GM23248 (cell line): Measurements from ENCODE around the gene GRAP2. TPM values are rescaled to one million over a fixed set of nuclear protein-coding genes. Genes with fewer than 3 reads are reported as not detected.
"Not testable (repeated sequence)": the region's sequence is repeated elsewhere in the genome, so short reads cannot be mapped to it uniquely, and the experiment has no call there.

ENCODE experiments used
- DNase-seq: peaks from one replicate; pipeline ENCODE4 v3.0.0-alpha.2; 2015
- H2AFZ ChIP-seq: fragments of 200-600 bp; sonication (generic); 2 replicates; pipeline ENCODE4 v1.6.1; 2016; ENCODE audit warnings: antibody characterized with exemption
- H3F3A ChIP-seq: fragments of 200-600 bp; sonication (generic); 2 replicates; pipeline ENCODE4 v1.6.1; 2016; ENCODE audit warnings: mild to moderate bottlenecking, antibody characterized with exemption, mixed run types; ENCODE audit not compliant: insufficient read depth
- H3K27ac ChIP-seq: fragments of 200-600 bp; sonication (generic); 2 replicates; pipeline ENCODE4 v1.5.1; 2016; ENCODE audit warnings: mild to moderate bottlenecking
- H3K27me3 ChIP-seq: fragments of 200-600 bp; sonication (generic); replicated peaks from 2 replicates; pipeline ENCODE4 v1.6.1; 2016; ENCODE audit warnings: mild to moderate bottlenecking; ENCODE audit not compliant: insufficient read depth
- H3K36me3 ChIP-seq: fragments of 200-600 bp; sonication (generic); 2 replicates; pipeline ENCODE4 v1.6.1; 2016; ENCODE audit warnings: low read depth, mild to moderate bottlenecking
- H3K4me1 ChIP-seq: fragments of 200-600 bp; sonication (generic); 2 replicates; pipeline ENCODE4 v1.6.1; 2016; ENCODE audit warnings: mild to moderate bottlenecking; ENCODE audit not compliant: insufficient read depth
- H3K4me2 ChIP-seq: fragments of 200-600 bp; sonication (generic); one replicate; pipeline ENCODE4 v1.6.1; 2016; ENCODE audit warnings: mild to moderate bottlenecking; ENCODE audit not compliant: unreplicated experiment
- H3K4me3 ChIP-seq: fragments of 200-600 bp; sonication (generic); 2 replicates; pipeline ENCODE4 v1.5.1; 2016; ENCODE audit warnings: mild to moderate bottlenecking
- H3K79me2 ChIP-seq: fragments of 200-600 bp; sonication (generic); 2 replicates; pipeline ENCODE4 v1.6.1; 2016; ENCODE audit warnings: mild to moderate bottlenecking; ENCODE audit not compliant: insufficient read depth
- H3K9ac ChIP-seq: fragments of 200-600 bp; sonication (generic); 2 replicates; pipeline ENCODE4 v1.6.1; 2016; ENCODE audit warnings: mild to moderate bottlenecking
- H3K9me2 ChIP-seq: fragments of 200-600 bp; sonication (generic); 2 replicates; pipeline ENCODE4 v1.6.1; 2016; ENCODE audit warnings: mixed run types, mild to moderate bottlenecking, moderate library complexity; ENCODE audit not compliant: insufficient read depth
- H3K9me3 ChIP-seq: fragments of 200-600 bp; sonication (generic); one replicate; pipeline ENCODE4 v1.6.1; 2017; ENCODE audit warnings: low read depth
- H4K20me1 ChIP-seq: fragments of 200-600 bp; sonication (generic); 2 replicates; pipeline ENCODE4 v1.6.0; 2016; ENCODE audit not compliant: insufficient read depth
- EZH2 ChIP-seq: fragments of 200-600 bp; sonication (generic); IDR thresholded peaks from 2 replicates; pipeline ENCODE4 v1.6.1; 2018; ENCODE audit warnings: antibody characterized with exemption, mild to moderate bottlenecking; ENCODE audit not compliant: insufficient read depth, poor library complexity, severe bottlenecking
- EZH2phosphoT487 ChIP-seq: fragments of 200-600 bp; sonication (generic); IDR thresholded peaks from 2 replicates; pipeline ENCODE4 v1.6.1; 2018; ENCODE audit warnings: antibody characterized with exemption, moderate library complexity, mild to moderate bottlenecking, low read depth; ENCODE audit not compliant: insufficient read depth
- WGBS, 2 experiments: methylation state at CpG; one replicate each; pipeline ENCODE4 v1.1.6; 2015 to 2017; ENCODE audit warnings: low lambda C conversion rate in 2 of 2, low coverage in 1 of 2; ENCODE audit errors: missing lambda C conversion rate in 2 of 2; 5-methylcytosine and 5-hydroxymethylcytosine counted together
- in situ Hi-C: fragments of 300-500 bp; cut with MboI; formaldehyde crosslinking; loops from 2 replicates; pipeline ENCODE4 v1.15.0; 2020
- polyA plus RNA-seq: library from polyadenylated mRNA; unstranded; fragments of >200 nt; fragmentation: Nextera tagmentation; extraction: Ambion mirVana; gene quantifications from 2 replicates; pipeline ENCODE4 v1.2.1, GENCODE V29; 2016
- total RNA-seq: library from RNA; depleted of rRNA; stranded (reverse); fragments of >200 nt; shearing (Covaris generic); gene quantifications from 2 replicates; pipeline ENCODE4 v1.2.3, GENCODE V29; 2014

GRAP2 gene
- total and polyA plus RNA-seq, 2 experiments from 2014 or later = not detected

DNA sequence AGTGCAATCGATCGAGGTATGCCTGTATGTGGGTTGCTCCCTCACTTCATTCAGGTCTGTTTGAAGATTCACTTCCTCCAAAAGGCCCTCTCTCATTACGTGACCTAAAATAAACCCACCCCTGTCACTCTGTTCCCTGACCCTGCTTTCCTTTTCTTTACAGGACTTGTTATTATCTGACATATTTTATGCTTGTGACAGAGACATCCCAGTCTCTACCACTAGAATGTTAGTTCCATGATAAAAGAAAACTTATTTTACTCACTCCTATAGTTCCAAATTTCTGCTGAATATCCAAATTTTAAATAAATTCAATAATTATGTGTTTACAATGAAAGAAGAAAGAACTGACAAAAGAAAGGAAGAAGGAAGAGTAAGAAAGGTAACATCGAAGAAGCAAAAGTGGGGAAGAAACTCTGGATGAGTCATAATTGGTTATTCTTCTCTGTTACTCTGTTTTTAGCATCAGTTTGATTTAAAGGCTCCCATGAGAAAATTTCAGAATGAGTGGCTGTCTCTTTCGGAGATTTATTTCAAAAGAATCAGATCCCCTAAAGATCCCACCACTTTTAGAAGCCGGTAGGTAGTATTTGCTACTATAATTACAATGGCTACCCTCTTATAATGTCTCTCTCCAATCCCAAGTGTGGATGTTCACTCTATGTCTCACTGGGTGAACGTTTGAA lies 40.8 kb upstream of the GRAP2 start:
- H3K4me3 ChIP-seq = no peak overlapping the region
- H3K9me2 ChIP-seq = no peaks in the 10 kb centered on the region
- no peak overlapping the region for H3K4me2 ChIP-seq
- no peak overlapping the region for H2AFZ ChIP-seq
- no peaks in the 10 kb centered on the region for H4K20me1 ChIP-seq
- H3K9ac ChIP-seq = no peak overlapping the region
- no peak for DNase-seq
- H3K36me3 ChIP-seq = no peaks in the 10 kb centered on the region
- TF ChIP-seq EZH2 = no peak
- no peak for TF ChIP-seq EZH2phosphoT487
- in situ Hi-C loops = no loop called here
- H3K79me2 ChIP-seq = no peaks in the 10 kb centered on the region
- H3K4me1 ChIP-seq = no peaks in the 10 kb centered on the region
- H3K27me3 ChIP-seq = peaks cover 27% of the 10 kb centered on the region
- H3F3A ChIP-seq = no peaks in the 10 kb centered on the region
- H3K27ac ChIP-seq = no peak overlapping the region
- no peaks in the 10 kb centered on the region for H3K9me3 ChIP-seq
- WGBS, 2 experiments = 33 to 39% methylated on average over 7 of the region's 7 CpGs

- 0 to 11% methylated on average over 1 of the region's 1 CpG for WGBS, 2 experiments
- no peak overlapping the region for H3K27ac ChIP-seq
- in situ Hi-C loops = no loop called here
- H3K79me2 ChIP-seq = no peaks in the 10 kb centered on the region
- H3K9ac ChIP-seq = no peak overlapping the region
- H3K27me3 ChIP-seq = peaks cover 15% of the 10 kb centered on the region; the same call in 1 of the 2 replicates
- H3K4me2 ChIP-seq = no peak overlapping the region
- H3K9me2 ChIP-seq = no peaks in the 10 kb centered on the region
- no peaks in the 10 kb centered on the region for H4K20me1 ChIP-seq
- no peak for DNase-seq
- H3K4me1 ChIP-seq = no peaks in the 10 kb centered on the region
- no peak overlapping the region for H3K4me3 ChIP-seq
- H3K9me3 ChIP-seq = no peaks in the 10 kb centered on the region
- no peaks in the 10 kb centered on the region for H3K36me3 ChIP-seq
- no peak overlapping the region for H2AFZ ChIP-seq
- no peaks in the 10 kb centered on the region for H3F3A ChIP-seq
- TF ChIP-seq EZH2phosphoT487 (no peak), EZH2 (no peak)
These were observed 32.1 kb upstream of the GRAP2 start for GRCh38 chr22:39868741-39869140.

DNA sequence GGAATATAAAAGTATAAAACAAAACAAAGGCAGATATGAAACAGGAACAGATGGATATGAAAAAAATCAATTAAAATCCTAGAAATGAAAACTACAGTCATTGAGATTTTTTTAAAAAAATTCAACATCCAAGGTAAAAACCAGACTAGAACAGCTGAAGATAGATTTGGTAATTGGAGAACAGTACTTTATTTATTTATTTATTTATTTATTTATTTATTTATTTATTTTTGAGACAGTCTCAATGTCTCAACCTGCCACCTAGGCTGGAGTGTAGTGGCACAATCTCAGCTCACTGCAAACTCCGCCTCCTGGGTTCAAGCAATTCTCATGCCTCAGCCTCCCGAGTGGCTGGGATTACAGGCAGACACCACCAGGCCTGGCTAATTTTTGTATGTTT lies 31.1 kb upstream of the GRAP2 start:
- peaks cover 23% of the 10 kb centered on the region; the same call in 1 of the 2 replicates for H3K27me3 ChIP-seq
- H3K9me3 ChIP-seq, H3F3A ChIP-seq, H3K79me2 ChIP-seq, H3K4me1 ChIP-seq, H3K9me2 ChIP-seq, H3K4me3 ChIP-seq, in situ Hi-C loops, H2AFZ ChIP-seq, H4K20me1 ChIP-seq, H3K27ac ChIP-seq, H3K36me3 ChIP-seq, H3K9ac ChIP-seq, H3K4me2 ChIP-seq, DNase-seq: not testable (repeated sequence)
- 73% methylated on average over 2 of the region's 2 CpGs for WGBS, 2 experiments

DNA sequence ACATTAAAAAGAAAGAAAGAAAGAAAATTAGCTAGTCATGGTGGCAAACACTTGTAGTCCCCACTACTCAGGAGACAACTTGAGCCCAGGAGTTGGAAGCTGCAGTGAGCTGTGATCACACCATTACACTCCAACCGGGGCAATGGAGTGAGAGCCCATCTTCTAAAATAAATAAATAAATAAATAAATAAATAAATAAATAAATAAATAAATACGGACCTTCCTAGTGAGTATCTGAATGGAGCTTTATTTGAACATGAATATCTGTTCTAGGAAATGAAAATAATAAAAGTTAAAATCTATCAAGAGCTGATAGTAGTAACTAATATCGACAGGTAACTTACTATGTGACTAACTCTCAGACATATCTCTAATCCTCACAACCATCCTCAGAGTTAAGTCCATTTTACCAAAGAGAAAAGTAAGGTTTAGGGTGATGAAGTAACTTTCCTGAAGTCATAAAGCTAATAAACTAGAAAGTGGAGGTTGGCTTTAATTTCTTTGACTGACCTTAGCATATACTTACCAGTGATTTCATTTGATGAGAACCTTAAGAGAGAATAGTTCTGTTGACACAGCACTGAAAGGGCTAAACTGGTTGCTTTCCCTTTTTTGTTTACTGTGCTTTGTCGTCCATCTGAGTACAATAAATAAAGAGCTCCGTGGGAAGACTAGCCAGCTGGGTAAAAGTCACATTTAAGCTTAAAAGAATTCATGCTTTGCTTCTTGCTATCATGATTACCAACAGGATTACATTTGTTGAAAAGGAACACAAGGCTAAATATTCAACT lies 29.7 kb upstream of the GRAP2 start:
- Histone ChIP-seq H3F3A (no peaks in the 10 kb centered on the region), H3K79me2 (no peaks in the 10 kb centered on the region), H3K27me3 (peaks cover 26% of the 10 kb centered on the region; the same call in 1 of the 2 replicates), H3K4me2 (no peak overlapping the region), H3K9me2 (no peaks in the 10 kb centered on the region), H3K9me3 (no peaks in the 10 kb centered on the region), H3K27ac (no peak overlapping the region), H3K4me1 (no peaks in the 10 kb centered on the region), H4K20me1 (no peaks in the 10 kb centered on the region), H3K36me3 (no peaks in the 10 kb centered on the region), H2AFZ (no peak overlapping the region), H3K4me3 (no peak overlapping the region), H3K9ac (no peak overlapping the region)
- WGBS, 2 experiments = 35 to 36% methylated on average over 5 of the region's 5 CpGs
- in situ Hi-C loops = no loop called here
- DNase-seq = no peak
- no peak for TF ChIP-seq EZH2
- no peak for TF ChIP-seq EZH2phosphoT487
